Mesendoderm (in vitro differentiated cells): ENCODE results near the gene ZNF302. TPM values are rescaled to one million over a fixed set of nuclear protein-coding genes. Genes with fewer than 3 reads are reported as not detected.

Experiments
- DNase-seq: peaks from one replicate; pipeline ENCODE4 v3.0.0; 2013
- H2AK5ac ChIP-seq: 2 replicates; pipeline ENCODE4 v1.6.1; 2013; ENCODE audit warnings: low read length, inconsistent platforms
- H2BK120ac ChIP-seq: 2 replicates; pipeline ENCODE4 v1.6.1; 2013; ENCODE audit warnings: low read depth, mild to moderate bottlenecking, low read length, moderate library complexity, mixed read lengths
- H2BK15ac ChIP-seq: replicated peaks from 2 replicates; pipeline ENCODE4 v1.6.1; 2013; ENCODE audit warnings: low read depth, mild to moderate bottlenecking, moderate library complexity
- H2BK5ac ChIP-seq: 2 replicates; pipeline ENCODE4 v1.6.1; 2013; ENCODE audit warnings: low read length, inconsistent platforms
- H3K18ac ChIP-seq: 2 replicates; pipeline ENCODE4 v1.6.1; 2013; ENCODE audit warnings: mild to moderate bottlenecking, low read length, mixed read lengths
- H3K23ac ChIP-seq: one replicate; pipeline ENCODE4 v1.6.1; 2013; ENCODE audit warnings: low read length
- H3K27ac ChIP-seq: 2 replicates; pipeline ENCODE4 v1.5.1; 2013; ENCODE audit warnings: low read depth, mild to moderate bottlenecking, inconsistent platforms, low read length, moderate library complexity
- H3K27me3 ChIP-seq: 2 replicates; pipeline ENCODE4 v1.6.1; 2013; ENCODE audit warnings: low read length, control low read depth, mild to moderate bottlenecking, inconsistent platforms; ENCODE audit not compliant: insufficient read depth, poor library complexity
- H3K36me3 ChIP-seq: 2 replicates; pipeline ENCODE4 v1.6.1; 2013; ENCODE audit warnings: low read length, inconsistent platforms; ENCODE audit not compliant: control insufficient read depth, insufficient read depth
- H3K4ac ChIP-seq: one replicate; pipeline ENCODE4 v1.6.1; 2013; ENCODE audit warnings: low read depth, mild to moderate bottlenecking, low read length, moderate library complexity
- H3K4me1 ChIP-seq: 2 replicates; pipeline ENCODE4 v1.6.1; 2013; ENCODE audit warnings: low read depth, low read length, inconsistent platforms; ENCODE audit not compliant: control insufficient read depth
- H3K4me2 ChIP-seq: 2 replicates; pipeline ENCODE4 v1.6.1; 2013; ENCODE audit warnings: low read length
- H3K4me3 ChIP-seq: 2 replicates; pipeline ENCODE4 v1.5.1; 2013; ENCODE audit warnings: mild to moderate bottlenecking, low read length
- H3K56ac ChIP-seq: one replicate; pipeline ENCODE4 v1.6.1; 2013; ENCODE audit warnings: low read length
- H3K79me1 ChIP-seq: 2 replicates; pipeline ENCODE4 v1.6.1; 2013; ENCODE audit warnings: low read length, inconsistent platforms
- H3K79me2 ChIP-seq: 2 replicates; pipeline ENCODE4 v1.6.1; 2013; ENCODE audit warnings: mild to moderate bottlenecking, low read length; ENCODE audit not compliant: control insufficient read depth, insufficient read depth
- H3K9ac ChIP-seq: 2 replicates; pipeline ENCODE4 v1.6.1; 2013; ENCODE audit warnings: low read length, inconsistent platforms
- H4K5ac ChIP-seq: one replicate; pipeline ENCODE4 v1.6.1; 2013; ENCODE audit warnings: low read length
- H4K8ac ChIP-seq: one replicate; pipeline ENCODE4 v1.6.1; 2013; ENCODE audit warnings: low read depth, mild to moderate bottlenecking, control low read depth, low read length, moderate library complexity
- WGBS: extraction: QIAGEN DNeasy Blood & Tissue Kit; methylation state at CpG from one replicate; pipeline ENCODE4 v1.1.7; 2013; ENCODE audit warnings: low lambda C conversion rate, missing lambda C conversion rate; ENCODE audit not compliant: insufficient coverage; ENCODE audit errors: extremely low coverage; 5-methylcytosine and 5-hydroxymethylcytosine counted together
- polyA plus RNA-seq, 2 experiments: library from polyadenylated mRNA; stranded (reverse); fragments of 200-250 nt; gene quantifications; one replicate each; pipeline ENCODE4 v1.2.3, GENCODE V29; 2013

Gene ZNF302
- polyA plus RNA-seq (2013, experiment 1 of 2), result 15.8 TPM
- polyA plus RNA-seq (2013, experiment 2 of 2), result 15.6 TPM

DNA sequence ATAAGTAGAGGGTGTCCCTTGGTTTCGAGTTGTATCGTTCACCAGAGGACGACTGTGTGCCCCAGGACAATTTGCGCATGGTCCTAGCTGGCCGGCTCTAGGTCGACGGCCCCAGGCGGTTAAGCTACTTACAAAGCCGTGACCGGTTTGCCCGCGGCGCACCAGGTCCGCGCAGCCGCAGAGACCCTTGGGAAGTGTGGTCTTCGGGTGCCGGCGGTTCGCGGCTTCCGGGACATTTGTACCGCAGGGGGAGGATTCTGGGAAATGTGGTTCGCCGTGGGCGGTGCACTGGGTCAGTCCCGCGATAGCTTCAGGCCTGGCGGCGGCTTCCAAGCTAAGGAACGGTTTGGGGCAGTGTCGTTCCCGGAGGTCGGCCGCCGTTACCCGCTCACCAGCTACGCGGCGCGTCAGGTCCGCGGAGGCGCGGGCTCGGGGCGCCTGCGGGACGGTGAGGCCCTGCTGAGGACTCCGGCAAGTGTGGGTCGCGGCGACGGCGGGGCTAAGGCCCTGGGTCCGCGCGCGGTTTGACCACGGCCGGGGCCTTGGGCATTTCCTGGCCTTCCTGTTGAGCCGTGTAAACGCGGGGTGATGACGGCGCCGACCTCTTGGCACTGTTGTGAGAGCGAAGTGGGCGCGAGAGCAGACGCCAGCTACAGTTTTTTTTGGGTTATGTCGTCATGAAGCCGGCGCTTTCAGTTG lies at the start of gene ZNF302:
ZNF302 (plus strand) TSS at position 293 of the 699 bp plus-strand sequence. CDS start 1,127 bp downstream, outside the sequence.
- H3K4ac ChIP-seq, result peak within 1 kb of the TSS; percentile 28
- peak within 1 kb of the TSS; percentile 50 for H3K4me2 ChIP-seq
- no peaks in the 10 kb centered on the region for H3K79me1 ChIP-seq
- H2BK120ac ChIP-seq, result no peak within 1 kb of the TSS
- no peaks in the 10 kb centered on the region for H3K27me3 ChIP-seq
- peak within 1 kb of the TSS; percentile 78 for H3K4me3 ChIP-seq
- H3K9ac ChIP-seq, result peak within 1 kb of the TSS; percentile 94
- no peaks in the 10 kb centered on the region for H3K4me1 ChIP-seq
- no peak within 1 kb of the TSS for H2AK5ac ChIP-seq
- H4K5ac ChIP-seq, result no peak within 1 kb of the TSS
- H3K23ac ChIP-seq, result no peak within 1 kb of the TSS
- no CpG with 5 or more reads among the region's 74 CpGs for WGBS
- H2BK5ac ChIP-seq, result peak within 1 kb of the TSS; percentile 76
- peaks cover 3% of the 10 kb centered on the region for H3K36me3 ChIP-seq
- no peak within 1 kb of the TSS for H2BK15ac ChIP-seq
- H3K27ac ChIP-seq, result peak within 1 kb of the TSS; percentile 88
- H3K56ac ChIP-seq, result peak within 1 kb of the TSS; percentile 99
- no peaks in the 10 kb centered on the region for H3K79me2 ChIP-seq
- DNase-seq, result peak; percentile 99
- H4K8ac ChIP-seq, result no peak within 1 kb of the TSS
- peak within 1 kb of the TSS; percentile 51 for H3K18ac ChIP-seq

DNA sequence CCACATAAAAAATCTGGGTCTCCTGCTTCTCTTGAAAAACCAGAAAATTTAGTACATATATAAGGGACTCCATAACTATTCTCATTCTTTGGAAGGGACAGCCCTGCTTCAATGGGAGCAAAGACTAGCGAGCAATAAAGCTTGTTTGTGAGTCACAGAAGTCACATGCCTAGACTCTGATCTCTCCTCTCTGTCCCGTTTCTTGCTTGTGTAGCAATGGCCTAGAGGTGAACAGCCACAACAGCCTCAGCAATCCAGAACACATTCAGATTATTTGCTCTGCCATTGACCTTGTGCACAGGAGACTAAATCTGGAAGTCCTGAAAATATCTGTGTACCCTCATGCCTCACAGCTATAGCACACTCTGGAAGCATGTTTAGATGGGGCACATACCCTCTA lies 43.7 kb upstream of the ZNF302 start:
- Histone ChIP-seq H2BK5ac (no peak overlapping the region), H2AK5ac (no peak overlapping the region), H2BK15ac (no peak overlapping the region), H3K9ac (no peak overlapping the region), H3K56ac (no peak overlapping the region), H3K23ac (no peak overlapping the region), H3K18ac (no peak overlapping the region), H3K79me1 (no peaks in the 10 kb centered on the region), H4K5ac (no peak overlapping the region), H3K4me1 (no peaks in the 10 kb centered on the region), H3K79me2 (no peaks in the 10 kb centered on the region), H3K27me3 (no peaks in the 10 kb centered on the region), H3K4me2 (no peak overlapping the region), H4K8ac (no peak overlapping the region), H3K27ac (no peak overlapping the region), H3K36me3 (no peaks in the 10 kb centered on the region), H2BK120ac (no peak overlapping the region), H3K4ac (no peak overlapping the region), H3K4me3 (no peak overlapping the region)
- no peak for DNase-seq
- no CpG with 5 or more reads among the region's 2 CpGs for WGBS

DNA sequence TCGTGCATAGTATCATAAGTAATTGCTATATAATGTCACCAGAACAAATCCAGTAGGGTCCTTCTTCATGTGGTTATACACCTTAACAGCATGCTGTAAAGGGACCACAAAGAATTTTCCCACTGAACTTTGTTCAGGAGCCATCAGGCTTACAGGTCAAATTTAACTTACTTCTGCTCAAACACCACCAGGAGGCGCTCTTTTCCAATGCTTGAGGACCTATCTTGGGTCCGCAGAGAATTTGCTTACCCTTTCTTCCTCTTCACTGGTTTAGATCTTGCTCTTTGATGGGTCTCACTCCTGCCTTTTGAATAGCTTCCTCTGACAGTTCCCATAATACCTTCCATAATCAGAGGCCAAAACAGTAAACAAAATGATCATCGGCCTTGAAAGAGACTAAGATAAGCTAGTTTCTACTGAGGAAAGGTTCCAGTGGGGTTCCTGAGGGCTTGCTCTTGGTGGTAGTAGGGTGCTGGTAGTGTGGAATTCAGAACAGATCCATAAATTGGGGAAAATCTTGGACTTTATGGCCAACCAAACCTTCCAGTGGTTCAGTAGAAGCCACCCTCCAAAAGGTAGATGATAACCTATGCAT lies 37.9 kb upstream of the ZNF302 start:
- no peak overlapping the region for H4K5ac ChIP-seq
- no peak overlapping the region for H3K9ac ChIP-seq
- H2BK5ac ChIP-seq, result no peak overlapping the region
- H3K23ac ChIP-seq, result no peak overlapping the region
- H2BK120ac ChIP-seq, result no peak overlapping the region
- H3K79me2 ChIP-seq, result no peaks in the 10 kb centered on the region
- H2BK15ac ChIP-seq, result no peak overlapping the region
- no peak overlapping the region for H3K4me2 ChIP-seq
- WGBS, result no CpG with 5 or more reads among the region's 4 CpGs
- H3K36me3 ChIP-seq, result no peaks in the 10 kb centered on the region
- H3K27ac ChIP-seq, result no peak overlapping the region
- no peak overlapping the region for H2AK5ac ChIP-seq
- peak; percentile 77 for DNase-seq
- H3K4ac ChIP-seq, result no peak overlapping the region
- H4K8ac ChIP-seq, result no peak overlapping the region
- no peaks in the 10 kb centered on the region for H3K79me1 ChIP-seq
- H3K27me3 ChIP-seq, result no peaks in the 10 kb centered on the region
- H3K4me1 ChIP-seq, result no peaks in the 10 kb centered on the region
- H3K56ac ChIP-seq, result no peak overlapping the region
- no peak overlapping the region for H3K4me3 ChIP-seq
- no peak overlapping the region for H3K18ac ChIP-seq

DNA sequence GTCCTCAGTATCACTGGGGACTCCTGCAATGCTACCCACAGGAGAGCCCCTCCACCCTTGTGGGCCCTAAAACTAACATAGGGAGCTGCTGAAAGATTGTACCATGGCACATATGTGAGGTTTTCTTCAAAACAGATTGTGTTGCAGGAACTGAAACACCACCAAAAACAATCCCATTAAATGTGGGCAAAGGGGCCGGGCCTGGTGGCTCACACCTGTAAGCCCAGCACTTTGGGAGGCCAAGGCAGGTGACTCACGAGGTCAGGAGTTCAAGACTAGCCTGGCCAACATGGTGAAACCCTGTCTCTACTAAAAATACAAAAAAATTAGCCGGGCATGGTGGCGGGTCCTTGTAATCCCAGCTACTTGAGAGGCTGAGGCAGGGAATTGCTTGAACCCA lies 35.2 kb upstream of the ZNF302 start:
- DNase-seq, result no peak
- Histone ChIP-seq H4K5ac (no peak overlapping the region), H3K4me1 (no peaks in the 10 kb centered on the region)

DNA sequence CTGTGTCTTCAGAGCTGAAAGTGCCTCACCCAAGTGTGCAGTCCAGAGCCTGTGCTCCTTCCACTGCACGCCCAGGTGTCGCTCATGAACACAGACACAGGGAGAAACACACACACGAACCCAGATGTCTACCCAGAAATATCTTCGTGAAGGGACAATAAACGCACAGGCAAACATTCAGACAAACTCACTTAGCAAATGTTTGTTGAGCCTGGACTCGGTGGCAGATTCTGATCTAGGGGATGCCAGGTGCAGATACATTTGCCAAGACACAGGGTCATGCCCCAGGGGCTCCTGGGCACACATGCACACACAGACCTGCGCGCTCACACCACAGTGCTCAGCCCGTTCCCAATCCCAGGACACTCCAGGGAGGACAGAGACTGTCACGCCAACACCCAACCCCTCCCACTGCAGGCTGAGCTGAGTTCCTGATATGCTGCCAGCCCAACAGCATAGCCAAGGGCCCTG lies 32.5 kb upstream of the ZNF302 start:
- Histone ChIP-seq H3K9ac (no peak overlapping the region), H3K4me2 (no peak overlapping the region), H3K4me1 (no peaks in the 10 kb centered on the region), H4K5ac (no peak overlapping the region), H3K27me3 (no peaks in the 10 kb centered on the region), H2BK5ac (no peak overlapping the region), H3K36me3 (no peaks in the 10 kb centered on the region), H3K23ac (no peak overlapping the region), H2BK120ac (no peak overlapping the region), H3K4me3 (no peak overlapping the region), H3K4ac (no peak overlapping the region), H4K8ac (no peak overlapping the region), H3K79me1 (no peaks in the 10 kb centered on the region), H3K27ac (no peak overlapping the region), H3K18ac (no peak overlapping the region), H2AK5ac (no peak overlapping the region), H2BK15ac (no peak overlapping the region), H3K56ac (no peak overlapping the region), H3K79me2 (no peaks in the 10 kb centered on the region)
- WGBS, result no CpG with 5 or more reads among the region's 10 CpGs
- no peak for DNase-seq

More for the DNA sequence above, 35.2 kb upstream of the ZNF302 start:
- Histone ChIP-seq H3K4me2 (no peak overlapping the region), H3K4me3 (no peak overlapping the region), H3K4ac (no peak overlapping the region), H3K23ac (no peak overlapping the region), H3K18ac (no peak overlapping the region), H3K27ac (no peak overlapping the region), H2BK120ac (no peak overlapping the region), H4K8ac (no peak overlapping the region), H3K79me1 (no peaks in the 10 kb centered on the region), H2BK5ac (no peak overlapping the region), H2AK5ac (no peak overlapping the region), H3K9ac (no peak overlapping the region), H2BK15ac (no peak overlapping the region), H3K27me3 (no peaks in the 10 kb centered on the region), H3K36me3 (no peaks in the 10 kb centered on the region), H3K79me2 (no peaks in the 10 kb centered on the region), H3K56ac (no peak overlapping the region)
- WGBS, result no CpG with 5 or more reads among the region's 4 CpGs
